SK-N-SH (cell line): ENCODE results near the gene LRRC26.

ENCODE experiments used
- CTCF ChIP-seq: fragments of 200-600 bp; sonication (generic); IDR thresholded peaks from 2 replicates; pipeline ENCODE4 v1.6.1; 2017; ENCODE audit warnings: antibody characterized with exemption, mild to moderate bottlenecking, moderate library complexity
- EP300 ChIP-seq, 2 experiments: IDR thresholded peaks; 2 replicates each; pipeline versions ENCODE4 v1.4.0 to v1.6.1; 2012; ENCODE audit warnings: borderline replicate concordance in 1 of 2, low read depth in 1 of 2, low read length in 1 of 2
- EZH2phosphoT487 ChIP-seq: fragments of 200-600 bp; sonication (generic); IDR thresholded peaks from 2 replicates; pipeline ENCODE4 v1.6.1; 2017; ENCODE audit warnings: low read depth, mixed run types, mild to moderate bottlenecking, antibody characterized with exemption, moderate library complexity, borderline replicate concordance
- GABPA ChIP-seq: IDR thresholded peaks from 2 replicates; pipeline ENCODE4 v1.4.0; 2012; ENCODE audit warnings: low read depth, mild to moderate bottlenecking
- JUND ChIP-seq: IDR thresholded peaks from 2 replicates; pipeline ENCODE4 v1.4.0; 2012
- MAX ChIP-seq: IDR thresholded peaks from 2 replicates; pipeline ENCODE4 v1.4.0; 2012; ENCODE audit warnings: low read depth
- TF ChIP-seq, protein P1 (sequence below): IDR thresholded peaks from 2 replicates; pipeline ENCODE4; 2012

DNA sequence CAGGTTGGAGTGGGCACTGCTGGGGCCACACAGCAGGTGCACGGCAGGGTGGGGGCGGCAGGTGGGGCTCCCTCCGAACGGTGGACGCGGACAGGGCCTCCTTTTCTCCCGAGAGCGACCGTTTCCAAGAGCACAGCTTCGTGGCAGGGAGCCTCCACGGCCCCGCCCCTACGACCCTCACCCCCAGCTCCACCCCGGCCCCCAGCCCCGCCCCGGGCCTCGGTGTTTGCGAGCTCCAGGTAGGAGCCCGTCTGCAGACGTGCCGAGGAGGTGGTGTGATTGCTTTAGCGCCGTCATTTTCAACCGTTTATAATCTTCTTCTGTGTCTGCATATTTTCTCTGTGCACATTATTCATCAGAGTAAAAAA, 22.1 kb downstream of the LRRC26 start:
- TF ChIP-seq EZH2phosphoT487 = no peak
- TF ChIP-seq JUND = no peak
- TF ChIP-seq, protein P1, sequence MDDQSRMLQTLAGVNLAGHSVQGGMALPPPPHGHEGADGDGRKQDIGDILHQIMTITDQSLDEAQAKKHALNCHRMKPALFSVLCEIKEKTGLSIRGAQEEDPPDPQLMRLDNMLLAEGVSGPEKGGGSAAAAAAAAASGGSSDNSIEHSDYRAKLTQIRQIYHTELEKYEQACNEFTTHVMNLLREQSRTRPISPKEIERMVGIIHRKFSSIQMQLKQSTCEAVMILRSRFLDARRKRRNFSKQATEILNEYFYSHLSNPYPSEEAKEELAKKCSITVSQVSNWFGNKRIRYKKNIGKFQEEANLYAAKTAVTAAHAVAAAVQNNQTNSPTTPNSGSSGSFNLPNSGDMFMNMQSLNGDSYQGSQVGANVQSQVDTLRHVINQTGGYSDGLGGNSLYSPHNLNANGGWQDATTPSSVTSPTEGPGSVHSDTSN = no peak
- no peak for TF ChIP-seq CTCF
- TF ChIP-seq GABPA = no peak
- no peak for TF ChIP-seq MAX
- TF ChIP-seq EP300 (IDR thresholded peaks at IDR 0.05; ENCODE audit: borderline replicate concordance in 1 of 2, low read depth in 1 of 2, low read length in 1 of 2) = no peak
